Muscle of leg (tissue), 11 donors: ENCODE measurements around the gene RIN3. TPM values are rescaled to one million over a fixed set of nuclear protein-coding genes. Genes with fewer than 3 reads are reported as not detected.
A peak's percentile ranks its signal among the peaks of the same experiment; 100 is the strongest.
"Not testable (repeated sequence)": the region's sequence is repeated elsewhere in the genome, so short reads cannot be mapped to it uniquely, and the experiment has no call there.

Experiments
- DNase-seq: peaks from one replicate; pipeline ENCODE4 v3.0.0; 2013
- H3K27ac ChIP-seq: one replicate; pipeline ENCODE4 v1.5.1; 2013; ENCODE audit warnings: mild to moderate bottlenecking, low read length, control low read depth
- H3K27me3 ChIP-seq: one replicate; pipeline ENCODE4 v1.6.1; 2013; ENCODE audit warnings: low read length; ENCODE audit not compliant: control insufficient read depth, insufficient read depth
- H3K36me3 ChIP-seq: one replicate; pipeline ENCODE4 v1.6.1; 2013; ENCODE audit warnings: low read length; ENCODE audit not compliant: control insufficient read depth, insufficient read depth
- H3K4me1 ChIP-seq: one replicate; pipeline ENCODE4 v1.6.1; 2013; ENCODE audit warnings: low read length; ENCODE audit not compliant: control insufficient read depth, insufficient read depth
- H3K4me3 ChIP-seq: one replicate; pipeline ENCODE4 v1.5.1; 2013; ENCODE audit warnings: low read length, control low read depth
- H3K9me3 ChIP-seq: replicated peaks from 2 replicates; pipeline ENCODE4 v1.6.1; 2013; ENCODE audit warnings: low read depth, low read length; ENCODE audit not compliant: control insufficient read depth
- WGBS: methylation state at CpG from one replicate; pipeline ENCODE4 v1.1.5; 2013; ENCODE audit warnings: missing lambda C conversion rate; ENCODE audit not compliant: insufficient coverage; 5-methylcytosine and 5-hydroxymethylcytosine counted together
- polyA plus RNA-seq, 8 donors: library from polyadenylated mRNA; unstranded; fragments of 120-200 nt; gene quantifications; one replicate each; pipeline versions ENCODE4 v1.2.1 to v1.2.3, GENCODE V29; 2013; ENCODE audit warnings: inconsistent platforms in 1 of 8, low replicate concordance in 1 of 8; ENCODE audit not compliant: insufficient read length in 8 of 8, insufficient read depth in 1 of 8
- total RNA-seq: library from RNA; stranded (reverse); fragments of 120-200 nt; gene quantifications from one replicate; pipeline ENCODE4 v1.2.4, GENCODE V29; 2013

RIN3 gene
- total and polyA plus RNA-seq, 9 donors = 4.3 to 18.2 (median 14.0) TPM

DNA sequence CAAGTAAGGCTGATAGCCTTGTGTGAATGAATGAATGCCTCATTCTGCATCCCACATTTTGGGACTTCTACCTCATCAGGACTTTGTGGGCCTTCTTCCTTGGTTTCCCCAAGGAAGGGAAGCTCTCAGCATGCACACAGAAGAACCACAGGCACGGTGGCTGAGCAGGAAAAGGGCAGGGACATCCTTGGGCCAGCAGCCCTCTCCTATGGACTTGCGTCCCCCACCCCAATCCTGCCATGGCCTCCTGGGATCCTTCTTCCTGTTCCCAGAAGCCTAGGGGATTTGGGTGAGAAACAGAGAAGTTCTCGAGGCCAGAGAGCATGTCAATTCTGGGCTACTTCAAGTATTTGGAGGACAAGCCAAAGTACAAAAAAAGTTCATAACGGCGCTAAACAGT is 165.2 kb downstream of the RIN3 start:
- Histone ChIP-seq H3K27ac (no peak overlapping the region), H3K4me1 (peaks cover 8% of the 10 kb centered on the region), H3K36me3 (peaks cover 35% of the 10 kb centered on the region), H3K4me3 (no peak overlapping the region), H3K27me3 (no peaks in the 10 kb centered on the region), H3K9me3 (no peaks in the 10 kb centered on the region)
- no peak for DNase-seq
- 82% methylated on average over 2 of the region's 5 CpGs for WGBS

DNA sequence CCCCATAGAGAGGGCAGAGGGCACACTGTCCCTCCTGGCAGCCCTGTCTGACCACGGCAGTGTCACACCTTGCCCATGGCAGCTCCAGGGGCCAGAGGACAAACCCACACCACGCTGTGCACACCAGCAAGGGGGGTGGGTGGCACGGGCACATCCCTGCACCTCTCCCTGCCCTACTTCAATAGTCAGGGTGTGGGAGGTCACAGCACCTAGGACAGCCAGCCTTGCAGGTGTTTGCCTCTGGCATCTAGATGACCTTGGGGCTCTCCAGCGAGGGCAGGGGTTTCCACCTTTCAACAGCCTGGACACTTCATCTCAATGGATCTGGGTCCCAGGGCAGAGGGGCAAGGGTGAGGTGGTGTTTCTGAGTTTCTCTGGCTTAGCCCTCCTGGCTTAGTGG is 165.7 kb downstream of the RIN3 start:
- Histone ChIP-seq H3K4me1 (peaks cover 8% of the 10 kb centered on the region), H3K27ac (no peak overlapping the region), H3K27me3 (no peaks in the 10 kb centered on the region), H3K36me3 (peaks cover 34% of the 10 kb centered on the region), H3K4me3 (no peak overlapping the region), H3K9me3 (no peaks in the 10 kb centered on the region)
- no CpG with 5 or more reads among the region's 4 CpGs for WGBS
- no peak for DNase-seq

- peaks cover 39% of the 10 kb centered on the region for H3K36me3 ChIP-seq
- not testable (repeated sequence) for H3K4me3 ChIP-seq, H3K9me3 ChIP-seq, H3K27me3 ChIP-seq, H3K27ac ChIP-seq, DNase-seq, H3K4me1 ChIP-seq
- WGBS = 86% methylated on average over 2 of the region's 4 CpGs
These were observed 166.7 kb downstream of the RIN3 start for GRCh38 chr14:92680330-92680729.

DNA sequence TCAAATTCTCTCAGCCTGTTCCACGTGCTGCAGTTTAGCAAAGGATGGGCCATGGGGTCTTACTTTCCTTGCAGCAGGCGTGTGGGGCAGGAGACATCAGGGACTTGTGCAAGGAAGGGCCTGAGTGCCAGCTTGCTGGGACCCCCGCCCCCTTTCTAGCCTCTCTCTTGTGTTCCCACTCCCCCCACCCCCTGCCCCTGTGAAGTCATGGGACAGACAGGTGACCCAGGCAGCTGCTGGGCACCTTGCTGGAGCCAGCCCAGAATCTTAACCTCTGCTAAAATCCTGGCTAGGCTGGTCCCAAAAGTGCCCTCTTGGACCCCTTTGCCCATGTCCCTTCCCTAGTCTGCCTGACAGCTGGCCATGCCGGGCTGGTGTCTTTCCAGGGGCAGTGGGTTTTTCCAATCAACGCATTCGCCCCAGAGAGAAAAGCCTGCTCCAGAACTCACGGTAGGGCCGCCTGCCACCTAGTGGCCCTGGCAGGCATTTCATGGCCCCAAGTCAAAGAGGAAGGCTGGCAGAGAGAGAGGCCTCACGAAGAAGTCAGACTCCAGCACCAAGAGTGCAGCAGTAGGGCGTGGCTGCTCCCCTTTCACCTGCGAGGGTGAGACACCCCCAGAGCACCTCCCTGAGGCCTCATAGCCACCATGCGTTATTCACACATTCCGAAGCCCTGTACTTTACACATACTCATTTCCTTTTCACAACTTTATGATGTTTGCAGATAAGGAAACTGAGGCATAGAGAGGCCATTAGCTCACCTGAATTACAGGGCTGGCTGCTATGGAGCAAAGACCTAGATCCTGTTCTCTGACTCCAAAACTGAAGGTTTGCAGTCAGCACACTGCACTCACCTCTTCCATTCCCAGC is 167.4 kb downstream of the RIN3 start:
- Histone ChIP-seq H3K36me3 (peaks cover 44% of the 10 kb centered on the region), H3K27me3 (no peaks in the 10 kb centered on the region), H3K4me3 (no peak overlapping the region), H3K27ac (no peak overlapping the region), H3K4me1 (peaks cover 9% of the 10 kb centered on the region), H3K9me3 (no peaks in the 10 kb centered on the region)
- WGBS = 18% methylated on average over 10 of the region's 13 CpGs
- DNase-seq = peak; percentile 83

DNA sequence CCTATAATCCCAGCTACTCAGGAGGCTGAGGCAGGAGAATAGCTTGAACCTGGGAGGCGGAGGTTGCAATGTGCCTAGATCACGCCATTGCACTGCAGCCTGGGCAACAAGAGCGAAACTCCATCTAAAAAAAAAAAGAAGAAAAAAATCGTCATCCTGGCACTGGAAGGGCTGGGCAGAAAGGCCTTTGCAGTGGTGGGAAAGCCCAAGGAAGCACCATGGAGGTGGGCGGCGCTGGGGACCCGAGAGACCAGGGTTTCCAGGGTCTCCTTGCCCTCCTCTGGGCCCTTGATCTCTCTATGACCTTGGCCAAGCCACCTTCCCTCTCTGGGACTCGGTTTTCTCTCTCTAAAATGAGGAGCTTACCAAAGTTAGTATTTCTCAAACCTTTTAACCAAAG is 169.5 kb downstream of the RIN3 start:
- no peak overlapping the region for H3K4me3 ChIP-seq
- H3K27me3 ChIP-seq = peaks cover 2% of the 10 kb centered on the region
- H3K4me1 ChIP-seq = peaks cover 21% of the 10 kb centered on the region
- DNase-seq = no peak
- no peaks in the 10 kb centered on the region for H3K9me3 ChIP-seq
- no peak overlapping the region for H3K27ac ChIP-seq
- H3K36me3 ChIP-seq = peaks cover 33% of the 10 kb centered on the region
- 90% methylated on average over 6 of the region's 8 CpGs for WGBS

DNA sequence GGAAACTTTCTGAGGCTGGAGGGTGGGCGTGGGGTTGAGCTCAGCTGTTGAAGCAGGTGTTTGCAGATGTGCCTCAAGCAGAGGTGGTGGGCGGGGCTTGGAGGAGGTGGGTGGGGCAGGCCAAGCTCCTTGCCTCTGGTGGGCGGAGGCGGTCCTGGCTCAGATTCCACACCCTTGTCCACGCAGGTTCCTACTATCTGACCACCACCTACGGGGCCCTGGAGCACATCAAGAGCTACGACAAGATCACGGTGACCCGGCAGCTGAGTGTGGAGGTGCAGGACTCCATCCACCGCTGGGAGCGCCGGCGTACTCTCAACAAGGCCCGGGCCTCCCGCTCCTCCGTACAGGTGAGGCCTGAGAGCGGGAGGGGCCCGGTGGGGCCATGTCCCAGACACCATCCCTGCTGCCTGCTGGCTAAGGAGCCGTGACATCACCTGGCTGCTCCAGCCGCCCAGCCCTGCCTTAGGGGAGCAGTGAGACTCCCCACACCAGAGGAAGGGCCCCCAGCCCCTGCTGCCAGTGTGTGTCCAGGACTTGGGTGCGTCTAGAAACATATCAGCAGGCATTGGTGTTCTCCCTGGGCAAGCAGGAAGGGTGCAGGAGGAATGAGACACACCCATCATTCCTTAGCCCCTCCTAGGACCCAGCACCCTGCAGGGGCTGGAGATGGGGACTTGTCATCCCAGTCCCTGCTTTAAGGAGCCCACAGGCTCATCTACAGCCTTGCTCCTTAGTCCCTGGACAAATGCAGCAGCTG is 171.4 kb downstream of the RIN3 start:
- H3K4me3 ChIP-seq = no peak overlapping the region
- WGBS = 75% methylated on average over 17 of the region's 21 CpGs
- H3K27ac ChIP-seq = no peak overlapping the region
- peaks cover 2% of the 10 kb centered on the region for H3K27me3 ChIP-seq
- H3K36me3 ChIP-seq = peaks cover 28% of the 10 kb centered on the region
- H3K4me1 ChIP-seq = peaks cover 22% of the 10 kb centered on the region
- H3K9me3 ChIP-seq = no peaks in the 10 kb centered on the region
- no peak for DNase-seq

DNA sequence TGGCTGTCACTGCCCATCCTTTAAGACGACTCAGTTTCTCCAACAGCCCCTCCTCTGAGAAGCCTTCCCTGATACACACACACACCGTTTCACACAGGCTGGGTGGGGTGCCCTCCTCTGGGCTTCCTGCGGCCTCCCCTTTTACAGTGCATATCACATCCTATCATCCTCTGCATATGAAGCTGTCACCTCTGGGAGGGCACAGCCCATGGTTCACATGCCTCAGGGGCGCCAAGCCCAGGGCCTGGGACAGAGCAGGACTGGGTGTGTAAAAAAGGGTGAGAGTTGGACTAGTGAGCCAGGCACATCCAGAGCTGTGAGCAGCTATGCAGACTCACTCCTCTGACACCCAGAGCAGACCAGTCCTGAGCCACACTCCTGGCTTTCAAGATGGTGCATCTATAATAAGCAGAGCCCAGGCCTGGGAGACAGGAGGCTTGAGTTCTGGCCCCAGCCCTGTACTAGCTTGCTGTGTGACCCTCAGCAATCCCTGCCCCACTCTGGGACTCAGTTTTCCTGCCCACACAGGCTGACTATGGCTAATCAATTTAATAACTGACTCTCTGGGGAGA is 172.3 kb downstream of the RIN3 start:
- Histone ChIP-seq H3K36me3 (peaks cover 28% of the 10 kb centered on the region), H3K27me3 (peaks cover 2% of the 10 kb centered on the region), H3K27ac (no peak overlapping the region), H3K9me3 (no peaks in the 10 kb centered on the region), H3K4me1 (peaks cover 20% of the 10 kb centered on the region), H3K4me3 (no peak overlapping the region)
- DNase-seq = no peak
- WGBS = 91% methylated on average over 4 of the region's 4 CpGs

DNA sequence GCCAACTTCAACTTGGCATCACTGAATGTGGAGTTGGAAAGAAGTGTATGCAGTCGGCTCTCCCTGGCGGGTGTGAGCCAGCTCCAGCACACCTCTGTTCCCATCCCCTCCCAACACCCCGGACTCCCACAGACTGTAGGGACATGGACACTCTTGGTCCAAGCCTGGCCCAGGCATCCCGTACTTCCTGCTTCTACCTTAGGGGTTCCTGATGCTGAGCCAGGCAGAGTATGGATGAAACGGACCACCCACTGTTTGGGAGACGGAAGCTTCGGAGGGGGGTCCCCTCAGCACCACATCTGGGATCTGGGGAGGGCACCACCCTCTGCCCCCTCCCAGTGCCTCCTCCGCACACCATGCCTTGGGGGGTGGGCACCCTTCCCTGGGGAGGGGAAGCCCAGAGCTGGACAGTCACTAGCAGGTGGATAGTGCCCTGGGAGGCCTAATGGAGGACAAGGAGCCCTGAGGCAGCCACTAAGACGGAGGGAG is 172.9 kb downstream of the RIN3 start:
- Histone ChIP-seq H3K36me3 (peaks cover 26% of the 10 kb centered on the region), H3K27me3 (peaks cover 2% of the 10 kb centered on the region), H3K27ac (no peak overlapping the region), H3K4me3 (no peak overlapping the region), H3K4me1 (peaks cover 17% of the 10 kb centered on the region), H3K9me3 (no peaks in the 10 kb centered on the region)
- 50% methylated on average over 2 of the region's 9 CpGs for WGBS
- no peak for DNase-seq

- peaks cover 2% of the 10 kb centered on the region for H3K27me3 ChIP-seq
- H3K9me3 ChIP-seq = no peaks in the 10 kb centered on the region
- no peak overlapping the region for H3K27ac ChIP-seq
- WGBS = 12% methylated on average over 42 of the region's 45 CpGs
- DNase-seq = peak; percentile 80
- peaks cover 24% of the 10 kb centered on the region for H3K36me3 ChIP-seq
- H3K4me3 ChIP-seq = peak overlapping the region; percentile 32
- peaks cover 19% of the 10 kb centered on the region for H3K4me1 ChIP-seq
These were observed 173.4 kb downstream of the RIN3 start for GRCh38 chr14:92686900-92687427.
